ENCODE data around the gene LITAF.
"Not testable (repeated sequence)": the region's sequence is repeated elsewhere in the genome, so short reads cannot be mapped to it uniquely, and the experiment has no call there.

LITAF gene

GRCh38 chr16:11513366-11513765 is 73.4 kb downstream of the LITAF start:
- DNase-seq = not testable (repeated sequence)

GRCh38 chr16:11511801-11512200 is 74.9 kb downstream of the LITAF start:
- no peak for DNase-seq

GRCh38 chr16:11511328-11511727 is 75.4 kb downstream of the LITAF start:
- no peak for DNase-seq

- DNase-seq = no peak
Observed at GRCh38 chr16:11510178-11510973, 76.3 kb downstream of the LITAF start.

GRCh38 chr16:11507991-11508390 is 78.7 kb downstream of the LITAF start:
- DNase-seq = no peak

GRCh38 chr16:11507350-11507749 is 79.4 kb downstream of the LITAF start:
- no peak for DNase-seq

- no peak for DNase-seq
Observed at GRCh38 chr16:11506741-11507305, 79.9 kb downstream of the LITAF start.

- not testable (repeated sequence) for DNase-seq
Observed at GRCh38 chr16:11504261-11504660, 82.5 kb downstream of the LITAF start.

GRCh38 chr16:11503566-11503965 is 83.2 kb downstream of the LITAF start:
- no peak for DNase-seq

GRCh38 chr16:11502239-11502638 is 84.5 kb downstream of the LITAF start:
- no peak for DNase-seq

GRCh38 chr16:11501632-11502031 is 85.1 kb downstream of the LITAF start:
- no peak for DNase-seq

GRCh38 chr16:11500700-11501346 is 85.9 kb downstream of the LITAF start:
- DNase-seq = no peak

- DNase-seq = no peak
Observed at GRCh38 chr16:11499295-11500089, 87.2 kb downstream of the LITAF start.

GRCh38 chr16:11498683-11499082 is 88.0 kb downstream of the LITAF start:
- no peak for DNase-seq

- DNase-seq = no peak
Observed at GRCh38 chr16:11497851-11498289, 88.8 kb downstream of the LITAF start.

All from NCI-H1694 (cell line).